SH-SY5Y (cell line): ENCODE measurements around the gene OST4.

ENCODE experiments used
- GATA2 ChIP-seq: IDR thresholded peaks from 2 replicates; pipeline ENCODE4 v1.6.1; 2011; ENCODE audit warnings: mild to moderate bottlenecking, low read depth, low read length
- GATA3 ChIP-seq: IDR thresholded peaks from 2 replicates; pipeline ENCODE4 v1.6.1; 2011; ENCODE audit warnings: low read depth, mild to moderate bottlenecking, low read length, moderate library complexity

DNA sequence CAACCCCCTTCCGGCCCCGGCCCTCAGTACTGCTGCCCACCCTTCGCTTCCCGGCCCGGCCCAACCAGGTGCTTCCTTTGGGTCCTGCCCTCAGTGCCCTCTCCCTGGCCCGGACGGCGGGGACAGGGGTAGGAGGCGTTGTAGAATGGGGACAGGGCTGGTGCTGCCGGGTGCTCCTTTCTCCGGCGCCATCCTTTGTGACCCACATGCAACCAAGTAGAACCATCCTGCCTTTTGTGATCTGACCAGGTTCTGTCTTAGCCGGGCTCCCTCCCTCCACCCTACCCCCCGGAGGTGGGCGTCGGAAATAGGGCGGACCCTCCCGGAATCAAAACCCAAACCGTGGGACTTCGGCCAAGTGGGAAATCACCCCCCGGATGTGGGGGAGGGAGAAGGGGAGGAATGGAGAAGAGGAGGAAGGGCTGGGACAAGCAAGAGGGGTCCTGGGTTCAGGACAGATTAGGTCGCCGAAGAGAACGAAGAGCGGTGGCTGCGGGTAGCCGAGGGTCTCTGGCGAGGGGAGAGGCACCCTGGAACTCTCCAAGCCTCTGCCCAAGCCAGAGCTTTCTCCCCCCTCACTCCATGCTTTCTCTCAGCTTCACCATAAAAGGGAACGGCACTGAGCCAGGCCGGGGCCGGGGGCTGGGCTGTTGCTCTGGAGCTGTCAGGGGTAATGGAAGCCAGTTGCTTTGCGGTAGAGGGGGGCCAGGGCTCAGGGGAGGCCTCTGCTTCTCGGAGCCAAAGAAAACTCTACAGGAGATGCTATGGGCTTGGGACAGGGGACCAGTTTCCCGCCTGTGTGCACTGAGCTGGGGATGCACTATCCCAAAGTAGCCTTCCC, 756 bp upstream of the OST4 start:
- TF ChIP-seq GATA2: no peak
- no peak for TF ChIP-seq GATA3
